ENCODE data around the gene TRAF4. TPM values are rescaled to one million over a fixed set of nuclear protein-coding genes. Genes with fewer than 3 reads are reported as not detected.

The TRAF4 gene
- total and polyA plus RNA-seq, 9 of the 15 experiments (the other 6 are each of a cell fraction or from before 2014, with no cell fraction given): 2.4 to 147 (median 72.4) TPM

DNA sequence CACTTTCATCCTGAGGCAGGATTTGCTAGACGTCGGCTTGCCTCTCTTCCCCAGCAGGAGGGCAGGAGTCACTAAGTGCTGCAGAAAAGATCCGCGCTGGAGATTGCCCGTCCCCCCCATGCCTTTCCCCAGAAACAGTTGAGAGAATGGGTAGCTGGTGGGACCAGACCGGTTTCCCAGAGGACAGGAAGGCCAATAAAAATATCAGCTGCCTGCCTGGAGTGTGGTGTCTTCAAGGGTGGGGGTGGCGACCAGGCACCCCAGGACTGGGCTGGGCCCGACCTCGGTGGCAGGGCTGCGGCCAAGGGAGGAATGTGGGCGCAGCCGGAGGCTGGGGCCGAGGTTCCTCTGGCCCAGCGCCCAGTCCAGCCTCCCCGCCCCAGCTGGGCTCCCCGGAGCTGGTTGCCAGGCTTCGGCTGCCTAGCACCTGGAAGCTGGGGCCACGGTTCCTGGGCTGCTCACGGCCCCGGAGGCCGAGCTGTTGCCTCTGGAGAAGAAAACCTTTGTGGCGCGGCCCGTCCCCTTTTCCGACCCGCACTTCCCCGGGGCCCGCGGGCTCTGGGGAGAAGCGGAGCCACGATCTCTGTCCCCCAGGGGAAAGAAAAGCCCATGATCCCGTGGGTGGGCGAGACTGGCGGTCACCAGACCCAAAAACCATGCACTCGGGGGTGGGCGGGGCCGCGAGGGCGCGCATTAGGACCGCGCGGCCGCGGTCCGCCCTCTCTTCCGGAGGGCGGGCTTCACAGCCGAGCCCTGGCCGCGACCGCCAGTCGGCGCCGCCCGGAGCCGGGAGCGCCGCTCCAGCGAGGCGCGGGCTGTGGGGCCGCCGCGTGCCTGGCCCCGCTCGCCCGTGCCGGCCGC lies at the start of gene TRAF4 (continued):
- TF ChIP-seq, protein P1, sequence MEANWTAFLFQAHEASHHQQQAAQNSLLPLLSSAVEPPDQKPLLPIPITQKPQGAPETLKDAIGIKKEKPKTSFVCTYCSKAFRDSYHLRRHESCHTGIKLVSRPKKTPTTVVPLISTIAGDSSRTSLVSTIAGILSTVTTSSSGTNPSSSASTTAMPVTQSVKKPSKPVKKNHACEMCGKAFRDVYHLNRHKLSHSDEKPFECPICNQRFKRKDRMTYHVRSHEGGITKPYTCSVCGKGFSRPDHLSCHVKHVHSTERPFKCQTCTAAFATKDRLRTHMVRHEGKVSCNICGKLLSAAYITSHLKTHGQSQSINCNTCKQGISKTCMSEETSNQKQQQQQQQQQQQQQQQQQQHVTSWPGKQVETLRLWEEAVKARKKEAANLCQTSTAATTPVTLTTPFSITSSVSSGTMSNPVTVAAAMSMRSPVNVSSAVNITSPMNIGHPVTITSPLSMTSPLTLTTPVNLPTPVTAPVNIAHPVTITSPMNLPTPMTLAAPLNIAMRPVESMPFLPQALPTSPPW (CRISPR knock-in tag; IDR thresholded peaks at IDR 0.05): peak; percentile 7
- TF ChIP-seq KLF13 (tag; IDR thresholded peaks at IDR 0.05; ENCODE audit: borderline replicate concordance, low read depth): peak; percentile 98; the same call in 1 of the 2 replicates
- peak; percentile 17; the same call in 1 of the 2 replicates for TF ChIP-seq EP300 (IDR thresholded peaks at IDR 0.05; ENCODE audit: low read length)
- TF ChIP-seq, protein P2, sequence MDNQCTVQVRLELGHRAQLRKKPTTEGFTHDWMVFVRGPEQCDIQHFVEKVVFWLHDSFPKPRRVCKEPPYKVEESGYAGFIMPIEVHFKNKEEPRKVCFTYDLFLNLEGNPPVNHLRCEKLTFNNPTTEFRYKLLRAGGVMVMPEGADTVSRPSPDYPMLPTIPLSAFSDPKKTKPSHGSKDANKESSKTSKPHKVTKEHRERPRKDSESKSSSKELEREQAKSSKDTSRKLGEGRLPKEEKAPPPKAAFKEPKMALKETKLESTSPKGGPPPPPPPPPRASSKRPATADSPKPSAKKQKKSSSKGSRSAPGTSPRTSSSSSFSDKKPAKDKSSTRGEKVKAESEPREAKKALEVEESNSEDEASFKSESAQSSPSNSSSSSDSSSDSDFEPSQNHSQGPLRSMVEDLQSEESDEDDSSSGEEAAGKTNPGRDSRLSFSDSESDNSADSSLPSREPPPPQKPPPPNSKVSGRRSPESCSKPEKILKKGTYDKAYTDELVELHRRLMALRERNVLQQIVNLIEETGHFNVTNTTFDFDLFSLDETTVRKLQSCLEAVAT (IDR thresholded peaks at IDR 0.05): peak in 1 of 2 experiments; percentile 63; a peak in 1 of 4 replicates
- peak in 1 of 3 experiments; percentile 59; a peak in 1 of 6 replicates for TF ChIP-seq ZBTB11 (CRISPR knock-in tag; IDR thresholded peaks at IDR 0.05)
- TF ChIP-seq NFIC (IDR thresholded peaks at IDR 0.05): peak; percentile 88
- TF ChIP-seq, protein P3, sequence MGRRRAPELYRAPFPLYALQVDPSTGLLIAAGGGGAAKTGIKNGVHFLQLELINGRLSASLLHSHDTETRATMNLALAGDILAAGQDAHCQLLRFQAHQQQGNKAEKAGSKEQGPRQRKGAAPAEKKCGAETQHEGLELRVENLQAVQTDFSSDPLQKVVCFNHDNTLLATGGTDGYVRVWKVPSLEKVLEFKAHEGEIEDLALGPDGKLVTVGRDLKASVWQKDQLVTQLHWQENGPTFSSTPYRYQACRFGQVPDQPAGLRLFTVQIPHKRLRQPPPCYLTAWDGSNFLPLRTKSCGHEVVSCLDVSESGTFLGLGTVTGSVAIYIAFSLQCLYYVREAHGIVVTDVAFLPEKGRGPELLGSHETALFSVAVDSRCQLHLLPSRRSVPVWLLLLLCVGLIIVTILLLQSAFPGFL (CRISPR knock-in tag; IDR thresholded peaks at IDR 0.05): 0 out of 2 replicates have a peak, but pooled peaks have one; percentile 83
- TF ChIP-seq ERF (CRISPR knock-in tag; IDR thresholded peaks at IDR 0.05): peak; percentile 64
- peak; percentile 72; the same call in 1 of the 2 replicates for TF ChIP-seq POLR2AphosphoS2 (IDR thresholded peaks at IDR 0.05; ENCODE audit: low read length)
- TF ChIP-seq SMAD1 (IDR thresholded peaks at IDR 0.05; ENCODE audit: low read depth, low read length, partially characterized antibody): peak; percentile 74
- TF ChIP-seq RB1 (IDR thresholded peaks at IDR 0.05; ENCODE audit: low read depth): peak; percentile 95
- peak; percentile 89; the same call in 1 of the 2 replicates for TF ChIP-seq ZNF431 (CRISPR knock-in tag; IDR thresholded peaks at IDR 0.05)
- TF ChIP-seq, protein P4, sequence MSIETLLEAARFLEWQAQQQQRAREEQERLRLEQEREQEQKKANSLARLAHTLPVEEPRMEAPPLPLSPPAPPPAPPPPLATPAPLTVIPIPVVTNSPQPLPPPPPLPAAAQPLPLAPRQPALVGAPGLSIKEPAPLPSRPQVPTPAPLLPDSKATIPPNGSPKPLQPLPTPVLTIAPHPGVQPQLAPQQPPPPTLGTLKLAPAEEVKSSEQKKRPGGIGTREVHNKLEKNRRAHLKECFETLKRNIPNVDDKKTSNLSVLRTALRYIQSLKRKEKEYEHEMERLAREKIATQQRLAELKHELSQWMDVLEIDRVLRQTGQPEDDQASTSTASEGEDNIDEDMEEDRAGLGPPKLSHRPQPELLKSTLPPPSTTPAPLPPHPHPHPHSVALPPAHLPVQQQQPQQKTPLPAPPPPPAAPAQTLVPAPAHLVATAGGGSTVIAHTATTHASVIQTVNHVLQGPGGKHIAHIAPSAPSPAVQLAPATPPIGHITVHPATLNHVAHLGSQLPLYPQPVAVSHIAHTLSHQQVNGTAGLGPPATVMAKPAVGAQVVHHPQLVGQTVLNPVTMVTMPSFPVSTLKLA (conservative IDR thresholded peaks at IDR 0.05): peak; percentile 64 to 87
- peak; percentile 70; the same call in 1 of the 2 replicates for TF ChIP-seq ZNF668 (CRISPR knock-in tag; IDR thresholded peaks at IDR 0.05)
- no peak for TF ChIP-seq PHTF2 (CRISPR knock-in tag; IDR thresholded peaks at IDR 0.05)
- peak; percentile 31 for TF ChIP-seq U2AF1 (optimal IDR thresholded peaks at IDR 0.05; ENCODE audit: low read depth, low read length)
- peak; percentile 46 for TF ChIP-seq CHD1 (IDR thresholded peaks at IDR 0.05; ENCODE audit: low read length)

Data from K562 (cell line).